ENCODE measurements around the gene RAP1GAP. TPM values are rescaled to one million over a fixed set of nuclear protein-coding genes. Genes with fewer than 3 reads are reported as not detected.

Gene RAP1GAP
- total RNA-seq, 1 donor from 2014 or later = 1.2 TPM

DNA sequence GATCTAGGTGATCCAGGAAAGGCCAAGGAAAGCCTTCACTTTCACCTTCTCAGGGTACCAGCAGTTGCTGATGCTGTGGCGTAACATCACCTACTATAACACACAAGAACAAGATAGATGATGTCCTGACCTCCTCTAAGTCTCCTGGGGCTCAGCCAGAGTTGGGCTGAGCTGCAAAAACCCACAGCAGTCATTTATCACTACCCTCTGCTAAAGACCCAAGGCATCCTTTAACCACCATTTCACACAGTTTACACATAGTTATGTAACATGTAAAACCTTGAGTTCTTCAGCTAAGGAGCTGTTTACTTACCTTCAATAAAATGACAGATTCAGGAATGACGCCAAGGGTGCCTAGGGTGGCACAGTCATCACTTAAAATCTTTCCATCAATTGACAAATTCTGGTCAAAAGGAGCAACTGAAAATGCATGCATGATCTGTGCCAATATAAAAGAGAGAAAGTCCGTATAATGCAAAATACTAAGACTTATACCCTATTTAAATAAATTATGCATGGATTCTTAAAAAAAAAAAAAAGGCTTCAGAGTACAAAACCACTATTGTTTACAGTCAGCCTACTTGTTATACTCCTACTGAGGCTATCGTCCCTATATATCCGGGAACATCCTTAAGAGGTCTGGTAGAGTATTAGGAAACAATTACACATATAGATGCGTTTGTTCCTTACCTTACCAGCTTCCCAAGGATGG lies 20.7 kb upstream of the RAP1GAP start:
- H3K27me3 ChIP-seq = no peaks in the 10 kb centered on the region
- intact Hi-C loops (cut with DNase I) = no loop called here
- H3K4me1 ChIP-seq = no peaks in the 10 kb centered on the region
- peaks cover 3 to 46% of the 10 kb centered on the region in 2 donors for H3K36me3 ChIP-seq
- no peaks in the 10 kb centered on the region for H3K9me3 ChIP-seq
- H3K27ac ChIP-seq = no peak overlapping the region
- DNase-seq (ENCODE audit: extremely low spot score in 2 of 2) = no peak
- H3K4me3 ChIP-seq = no peak overlapping the region
- TF ChIP-seq, protein P1, sequence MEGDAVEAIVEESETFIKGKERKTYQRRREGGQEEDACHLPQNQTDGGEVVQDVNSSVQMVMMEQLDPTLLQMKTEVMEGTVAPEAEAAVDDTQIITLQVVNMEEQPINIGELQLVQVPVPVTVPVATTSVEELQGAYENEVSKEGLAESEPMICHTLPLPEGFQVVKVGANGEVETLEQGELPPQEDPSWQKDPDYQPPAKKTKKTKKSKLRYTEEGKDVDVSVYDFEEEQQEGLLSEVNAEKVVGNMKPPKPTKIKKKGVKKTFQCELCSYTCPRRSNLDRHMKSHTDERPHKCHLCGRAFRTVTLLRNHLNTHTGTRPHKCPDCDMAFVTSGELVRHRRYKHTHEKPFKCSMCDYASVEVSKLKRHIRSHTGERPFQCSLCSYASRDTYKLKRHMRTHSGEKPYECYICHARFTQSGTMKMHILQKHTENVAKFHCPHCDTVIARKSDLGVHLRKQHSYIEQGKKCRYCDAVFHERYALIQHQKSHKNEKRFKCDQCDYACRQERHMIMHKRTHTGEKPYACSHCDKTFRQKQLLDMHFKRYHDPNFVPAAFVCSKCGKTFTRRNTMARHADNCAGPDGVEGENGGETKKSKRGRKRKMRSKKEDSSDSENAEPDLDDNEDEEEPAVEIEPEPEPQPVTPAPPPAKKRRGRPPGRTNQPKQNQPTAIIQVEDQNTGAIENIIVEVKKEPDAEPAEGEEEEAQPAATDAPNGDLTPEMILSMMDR (IDR thresholded peaks at IDR 0.05) = no peak

DNA sequence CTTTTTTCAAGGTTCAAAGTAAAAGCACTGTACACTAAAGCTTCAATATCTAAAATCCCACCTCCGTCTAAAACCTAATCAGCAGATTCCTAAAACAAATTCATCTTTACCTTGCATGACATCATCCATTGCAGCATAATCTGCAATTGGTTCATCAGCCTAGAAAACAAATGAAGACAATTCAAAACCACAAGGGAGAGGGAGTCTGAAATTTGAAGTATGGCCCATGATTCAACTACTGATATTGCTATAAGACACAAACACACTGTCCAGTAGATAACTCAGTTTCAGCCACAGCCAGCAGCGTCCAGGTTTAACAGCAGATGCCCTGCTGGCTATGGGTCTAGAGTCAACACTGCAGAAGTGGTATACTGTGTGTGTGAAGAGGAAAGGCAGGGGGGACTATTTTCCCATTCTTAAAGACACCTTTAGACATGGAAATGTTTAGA lies 17.9 kb upstream of the RAP1GAP start:
- intact Hi-C loops (cut with DNase I) = no loop called here
- no peak for TF ChIP-seq POLR2A (IDR thresholded peaks at IDR 0.05)
- TF ChIP-seq, protein P1 (IDR thresholded peaks at IDR 0.05) = no peak
- no peak for TF ChIP-seq POLR2AphosphoS5 (IDR thresholded peaks at IDR 0.05; ENCODE audit: insufficient read depth in 1 of 2, low read depth in 1 of 2)
- Histone ChIP-seq H3K4me3 (no peak overlapping the region), H3K27me3 (no peaks in the 10 kb centered on the region), H3K27ac (no peak overlapping the region), H3K9me3 (no peaks in the 10 kb centered on the region), H3K36me3 (peaks cover under 1 to 28% of the 10 kb centered on the region in 2 donors), H3K4me1 (no peaks in the 10 kb centered on the region)
- DNase-seq (ENCODE audit: extremely low spot score in 2 of 2) = no peak

GRCh38 chr1:21685946-21686678 lies 17.0 kb upstream of the RAP1GAP start:
- Histone ChIP-seq H3K4me1 (peaks cover 4% of the 10 kb centered on the region), H3K36me3 (peaks cover 0 to 25% of the 10 kb centered on the region in 2 donors), H3K27me3 (no peaks in the 10 kb centered on the region), H3K27ac (no peak overlapping the region), H3K4me3 (no peak overlapping the region), H3K9me3 (no peaks in the 10 kb centered on the region)
- intact Hi-C loops (cut with DNase I) = no loop called here
- no peak for DNase-seq (ENCODE audit: extremely low spot score in 2 of 2)
- no peak for TF ChIP-seq POLR2AphosphoS5 (IDR thresholded peaks at IDR 0.05; ENCODE audit: insufficient read depth in 1 of 2, low read depth in 1 of 2)
- TF ChIP-seq POLR2A (IDR thresholded peaks at IDR 0.05) = no peak
- TF ChIP-seq, protein P1 (IDR thresholded peaks at IDR 0.05) = no peak

DNA sequence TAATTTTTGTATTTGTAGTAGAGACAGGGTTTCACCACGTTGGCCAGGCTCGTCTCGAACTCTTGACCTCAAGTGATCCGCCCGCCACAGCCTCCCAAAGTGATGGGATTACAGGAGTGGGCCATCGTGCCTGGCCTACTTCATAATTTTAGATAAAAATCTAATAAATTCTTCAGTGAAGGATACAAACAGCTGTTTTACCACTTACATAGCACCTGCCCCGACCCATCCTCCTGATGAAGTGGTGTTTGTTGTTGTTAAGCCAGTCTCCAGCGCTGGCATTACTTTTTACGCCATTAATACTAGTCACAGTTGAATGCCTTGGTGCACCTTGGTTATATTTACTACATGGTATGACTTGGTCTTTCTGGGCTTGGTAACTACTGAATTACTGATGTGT lies 12.3 kb upstream of the RAP1GAP start:
- DNase-seq (ENCODE audit: extremely low spot score in 2 of 2) = no peak
- Histone ChIP-seq H3K4me3 (no peak overlapping the region), H3K36me3 (peaks cover 0 to 4% of the 10 kb centered on the region in 2 donors), H3K4me1 (peaks cover 10% of the 10 kb centered on the region), H3K27me3 (no peaks in the 10 kb centered on the region), H3K9me3 (no peaks in the 10 kb centered on the region), H3K27ac (no peak overlapping the region)
- intact Hi-C loops (cut with DNase I) = loop anchor here (5.0 kb wide), 1 partner anchor 1259 kb away; no protein-coding TSS in a partner anchor
- no peak for TF ChIP-seq POLR2AphosphoS5 (IDR thresholded peaks at IDR 0.05; ENCODE audit: insufficient read depth in 1 of 2, low read depth in 1 of 2)
- TF ChIP-seq, protein P1 (IDR thresholded peaks at IDR 0.05) = no peak
- no peak for TF ChIP-seq POLR2A (IDR thresholded peaks at IDR 0.05)

DNA sequence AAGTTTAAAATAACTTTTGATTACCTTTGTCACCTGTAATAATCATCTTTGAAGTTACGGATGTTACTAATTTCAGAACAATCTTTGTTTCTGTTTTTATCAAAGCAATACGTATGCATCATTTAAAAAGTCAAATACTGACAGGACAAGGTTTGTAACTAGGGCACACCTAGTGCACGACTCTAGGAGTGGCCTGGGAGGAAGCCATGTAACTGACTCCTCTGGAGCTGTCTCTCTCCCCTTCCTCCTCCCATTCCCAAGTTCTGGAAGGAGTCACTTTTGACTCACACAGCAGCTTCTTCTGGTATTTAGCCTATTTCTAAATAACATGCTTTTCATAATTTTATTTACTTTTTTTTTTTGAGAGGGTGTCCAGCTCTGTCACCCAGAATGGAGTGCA lies 11.8 kb upstream of the RAP1GAP start:
- Histone ChIP-seq H3K27ac (no peak overlapping the region), H3K4me3 (no peak overlapping the region), H3K4me1 (peaks cover 10% of the 10 kb centered on the region), H3K27me3 (no peaks in the 10 kb centered on the region), H3K36me3 (peaks cover 0 to 3% of the 10 kb centered on the region in 2 donors), H3K9me3 (no peaks in the 10 kb centered on the region)
- TF ChIP-seq, protein P1 (IDR thresholded peaks at IDR 0.05) = no peak
- TF ChIP-seq POLR2AphosphoS5 (IDR thresholded peaks at IDR 0.05; ENCODE audit: insufficient read depth in 1 of 2, low read depth in 1 of 2) = peak in 1 of 2 donors; percentile 12
- TF ChIP-seq POLR2A (IDR thresholded peaks at IDR 0.05) = no peak
- no peak for DNase-seq (ENCODE audit: extremely low spot score in 2 of 2)
- intact Hi-C loops (cut with DNase I) = loop anchor here (5.0 kb wide), 1 partner anchor 1259 kb away; no protein-coding TSS in a partner anchor

Data from vagina (tissue), 2 donors.